ENCODE data around the gene SNCAIP.

DNA sequence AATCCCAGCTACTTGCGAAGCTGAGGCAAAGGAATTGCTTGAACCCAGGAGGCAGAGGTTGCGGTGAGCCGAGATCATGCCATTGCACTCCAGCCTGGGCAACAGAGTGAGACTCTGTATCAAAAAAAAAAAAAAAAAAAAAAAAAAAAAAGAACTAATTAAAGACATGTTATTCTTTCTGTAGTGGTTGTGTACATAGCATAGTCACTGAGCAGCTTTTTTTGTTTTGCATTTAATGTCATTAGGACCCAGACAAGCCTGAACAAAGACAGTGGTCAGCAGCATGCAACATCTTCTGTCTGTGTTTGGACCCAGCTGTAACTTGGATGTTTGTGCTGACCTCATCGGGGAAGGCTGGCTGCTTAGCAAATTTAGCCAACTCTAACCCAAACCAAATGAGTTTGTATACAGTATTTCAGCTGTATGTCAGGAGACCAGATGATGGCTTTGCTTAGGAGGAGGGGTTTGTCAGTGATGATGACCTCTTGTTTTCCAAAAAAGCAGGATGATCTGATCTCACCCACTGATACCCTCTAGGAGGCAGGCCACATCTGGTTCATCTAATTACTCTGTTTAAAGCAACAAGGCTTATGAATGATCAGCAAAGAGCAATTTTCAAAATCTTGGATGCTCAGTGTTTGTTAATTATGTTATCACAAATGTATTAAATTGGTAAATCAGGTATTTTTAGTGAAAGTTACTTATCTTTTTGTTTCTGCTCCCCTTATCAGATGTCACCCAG is 39.5 kb downstream of the SNCAIP start:
- TF ChIP-seq, protein P1, sequence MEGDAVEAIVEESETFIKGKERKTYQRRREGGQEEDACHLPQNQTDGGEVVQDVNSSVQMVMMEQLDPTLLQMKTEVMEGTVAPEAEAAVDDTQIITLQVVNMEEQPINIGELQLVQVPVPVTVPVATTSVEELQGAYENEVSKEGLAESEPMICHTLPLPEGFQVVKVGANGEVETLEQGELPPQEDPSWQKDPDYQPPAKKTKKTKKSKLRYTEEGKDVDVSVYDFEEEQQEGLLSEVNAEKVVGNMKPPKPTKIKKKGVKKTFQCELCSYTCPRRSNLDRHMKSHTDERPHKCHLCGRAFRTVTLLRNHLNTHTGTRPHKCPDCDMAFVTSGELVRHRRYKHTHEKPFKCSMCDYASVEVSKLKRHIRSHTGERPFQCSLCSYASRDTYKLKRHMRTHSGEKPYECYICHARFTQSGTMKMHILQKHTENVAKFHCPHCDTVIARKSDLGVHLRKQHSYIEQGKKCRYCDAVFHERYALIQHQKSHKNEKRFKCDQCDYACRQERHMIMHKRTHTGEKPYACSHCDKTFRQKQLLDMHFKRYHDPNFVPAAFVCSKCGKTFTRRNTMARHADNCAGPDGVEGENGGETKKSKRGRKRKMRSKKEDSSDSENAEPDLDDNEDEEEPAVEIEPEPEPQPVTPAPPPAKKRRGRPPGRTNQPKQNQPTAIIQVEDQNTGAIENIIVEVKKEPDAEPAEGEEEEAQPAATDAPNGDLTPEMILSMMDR (IDR thresholded peaks at IDR 0.05; ENCODE audit: insufficient read depth, low read length) = no peak
- TF ChIP-seq, protein P2, sequence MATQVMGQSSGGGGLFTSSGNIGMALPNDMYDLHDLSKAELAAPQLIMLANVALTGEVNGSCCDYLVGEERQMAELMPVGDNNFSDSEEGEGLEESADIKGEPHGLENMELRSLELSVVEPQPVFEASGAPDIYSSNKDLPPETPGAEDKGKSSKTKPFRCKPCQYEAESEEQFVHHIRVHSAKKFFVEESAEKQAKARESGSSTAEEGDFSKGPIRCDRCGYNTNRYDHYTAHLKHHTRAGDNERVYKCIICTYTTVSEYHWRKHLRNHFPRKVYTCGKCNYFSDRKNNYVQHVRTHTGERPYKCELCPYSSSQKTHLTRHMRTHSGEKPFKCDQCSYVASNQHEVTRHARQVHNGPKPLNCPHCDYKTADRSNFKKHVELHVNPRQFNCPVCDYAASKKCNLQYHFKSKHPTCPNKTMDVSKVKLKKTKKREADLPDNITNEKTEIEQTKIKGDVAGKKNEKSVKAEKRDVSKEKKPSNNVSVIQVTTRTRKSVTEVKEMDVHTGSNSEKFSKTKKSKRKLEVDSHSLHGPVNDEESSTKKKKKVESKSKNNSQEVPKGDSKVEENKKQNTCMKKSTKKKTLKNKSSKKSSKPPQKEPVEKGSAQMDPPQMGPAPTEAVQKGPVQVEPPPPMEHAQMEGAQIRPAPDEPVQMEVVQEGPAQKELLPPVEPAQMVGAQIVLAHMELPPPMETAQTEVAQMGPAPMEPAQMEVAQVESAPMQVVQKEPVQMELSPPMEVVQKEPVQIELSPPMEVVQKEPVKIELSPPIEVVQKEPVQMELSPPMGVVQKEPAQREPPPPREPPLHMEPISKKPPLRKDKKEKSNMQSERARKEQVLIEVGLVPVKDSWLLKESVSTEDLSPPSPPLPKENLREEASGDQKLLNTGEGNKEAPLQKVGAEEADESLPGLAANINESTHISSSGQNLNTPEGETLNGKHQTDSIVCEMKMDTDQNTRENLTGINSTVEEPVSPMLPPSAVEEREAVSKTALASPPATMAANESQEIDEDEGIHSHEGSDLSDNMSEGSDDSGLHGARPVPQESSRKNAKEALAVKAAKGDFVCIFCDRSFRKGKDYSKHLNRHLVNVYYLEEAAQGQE (IDR thresholded peaks at IDR 0.05; ENCODE audit: insufficient replicate concordance, low read depth) = no peak
- TF ChIP-seq POLR2AphosphoS5 (IDR thresholded peaks at IDR 0.05; ENCODE audit: low read depth) = no peak
- TF ChIP-seq SPI1 (IDR thresholded peaks at IDR 0.05; ENCODE audit: borderline replicate concordance, low read depth) = no peak
